Measurements from ENCODE around the gene MICAL3. TPM values are rescaled to one million over a fixed set of nuclear protein-coding genes. Genes with fewer than 3 reads are reported as not detected.

MICAL3 gene
- total RNA-seq, 1 donor from 2014 or later: 44.8 TPM

DNA sequence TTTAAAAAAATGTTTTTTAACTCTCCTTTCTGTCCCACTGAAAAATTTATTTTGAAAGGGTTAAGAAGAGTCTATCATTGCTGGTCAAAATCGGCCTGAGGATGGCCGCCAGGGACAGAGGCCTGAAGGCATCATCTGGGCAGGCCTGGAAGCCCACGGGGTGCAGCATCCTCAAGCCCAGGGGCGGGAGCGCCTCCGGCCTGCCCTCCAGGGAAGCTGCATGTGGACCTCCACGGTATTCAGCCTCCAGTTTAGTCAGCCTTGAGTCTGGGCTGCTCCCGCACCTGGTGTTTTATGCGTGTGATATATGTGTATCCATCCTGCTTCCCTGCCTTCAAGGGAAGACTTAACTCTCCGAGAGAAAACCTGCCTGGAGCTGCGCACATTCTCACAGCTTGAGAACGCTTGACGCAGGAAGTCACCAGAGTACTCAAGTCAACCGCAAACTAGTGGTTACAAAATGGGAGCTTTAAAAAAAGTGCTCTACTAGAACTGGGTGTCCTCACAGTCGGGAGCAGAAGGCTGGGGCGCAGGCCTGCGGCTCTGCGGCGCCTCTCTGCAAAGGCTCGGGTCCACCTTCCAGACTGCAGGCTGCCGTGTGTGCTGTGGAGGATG is 236.5 kb downstream of the MICAL3 start:
- no peak for FAIRE-seq
- no peak for DNase-seq (ENCODE audit: low spot score in 2 of 2)

DNA sequence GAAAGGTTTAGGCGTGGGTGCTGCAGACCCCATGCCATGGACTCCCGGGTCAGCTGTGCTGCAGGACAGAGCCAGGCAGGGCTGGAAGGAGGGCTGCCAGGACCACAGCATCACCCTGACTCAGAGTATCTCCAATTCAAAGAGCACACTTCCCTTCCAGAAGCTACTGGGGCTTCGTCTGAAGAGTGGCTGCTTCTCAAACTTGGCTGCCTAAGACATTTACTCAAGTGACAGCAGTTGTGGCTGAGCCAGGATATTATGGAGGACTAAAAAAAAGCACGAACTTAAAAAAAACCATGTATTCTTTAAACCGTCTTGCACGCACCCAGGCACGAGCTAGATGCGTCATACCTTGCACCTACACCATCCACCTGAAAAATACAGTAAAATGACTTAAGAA is 237.1 kb downstream of the MICAL3 start:
- FAIRE-seq (no peak), DNase-seq (ENCODE audit: low spot score in 2 of 2) (no peak)

DNA sequence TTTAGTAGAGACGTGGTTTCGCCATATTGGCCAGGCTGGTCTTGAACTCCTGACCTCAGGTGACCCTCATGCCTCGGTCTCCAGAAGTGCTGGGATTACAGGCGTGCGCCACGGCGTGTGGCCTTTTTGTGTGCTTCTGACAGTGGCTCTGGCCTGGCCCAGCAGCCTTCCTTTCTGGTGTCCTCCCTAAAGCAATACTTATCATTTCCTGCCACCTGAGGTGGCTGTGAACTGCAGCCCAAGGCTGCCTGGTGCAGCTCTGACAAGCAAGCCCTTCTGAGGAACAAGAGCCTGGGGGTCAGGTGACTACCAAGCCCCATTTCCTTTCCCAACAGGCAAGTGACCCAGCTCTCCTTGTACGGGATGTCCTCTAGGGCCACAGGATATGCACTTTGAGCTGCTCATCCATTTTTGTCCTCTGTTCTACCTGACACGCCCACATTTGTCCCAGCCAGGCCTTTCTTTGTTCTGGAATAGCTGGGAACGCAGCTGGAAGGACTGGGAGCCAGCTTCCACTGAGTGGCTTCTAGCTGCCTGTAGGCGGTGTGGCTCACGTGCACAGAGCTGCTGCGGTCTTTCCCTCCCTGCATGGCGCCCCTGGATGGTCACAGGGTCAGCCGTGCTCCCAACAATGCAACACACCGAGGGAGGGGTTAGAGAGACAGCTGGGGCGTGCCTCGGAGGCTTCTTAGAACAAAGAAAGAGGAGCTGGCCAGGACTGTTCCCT is 237.8 kb downstream of the MICAL3 start:
- DNase-seq (ENCODE audit: low spot score in 2 of 2) (no peak), FAIRE-seq (no peak)

DNA sequence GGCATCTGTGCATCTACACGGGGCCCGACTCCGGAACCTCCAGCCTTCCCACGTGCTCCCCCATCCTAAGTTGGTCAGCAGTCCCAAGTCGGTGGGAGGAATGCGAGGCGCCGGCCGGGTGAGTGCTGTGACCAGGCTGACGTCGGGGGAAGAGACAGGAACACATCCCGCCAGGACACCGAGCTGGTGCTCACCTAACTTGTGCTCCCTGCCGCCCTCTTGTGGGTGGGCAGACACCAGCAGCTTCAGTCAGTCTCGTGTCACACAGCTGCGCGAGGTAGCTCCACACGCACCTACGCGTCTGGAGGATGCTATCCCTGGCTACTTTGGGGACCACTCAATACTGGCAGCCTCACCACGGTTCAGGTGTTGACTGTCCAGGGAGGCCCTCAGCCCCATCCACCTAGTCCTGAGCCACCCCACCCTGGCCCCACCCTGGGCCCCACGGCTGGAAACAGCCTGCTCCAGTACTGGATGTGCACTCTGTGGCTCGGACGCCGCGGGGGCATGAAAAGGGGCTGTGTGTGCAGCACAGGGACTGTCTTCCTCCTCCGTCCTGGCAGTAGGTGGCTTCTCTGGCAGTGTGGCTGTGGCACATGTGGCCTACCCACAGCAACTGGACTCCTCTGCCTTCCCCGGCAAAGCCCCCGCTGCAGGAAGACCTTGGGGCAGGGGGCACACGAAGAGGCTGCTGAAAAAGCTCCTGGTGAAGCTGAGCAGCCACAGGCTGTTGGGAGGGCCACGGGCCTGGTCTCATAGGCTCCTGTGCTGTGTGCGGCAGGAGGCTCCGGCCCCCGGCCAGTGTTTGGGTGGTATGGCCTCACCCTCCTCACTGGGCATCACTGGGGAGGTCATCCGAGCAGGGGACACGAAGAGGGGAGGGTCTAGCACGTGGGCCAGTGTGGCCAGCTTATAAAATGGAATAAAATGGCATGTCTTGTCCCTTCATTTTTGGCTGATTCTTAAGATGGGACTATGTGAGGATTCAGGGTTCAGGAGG is 238.9 kb downstream of the MICAL3 start:
- no peak for DNase-seq (ENCODE audit: low spot score in 2 of 2)
- FAIRE-seq: no peak

DNA sequence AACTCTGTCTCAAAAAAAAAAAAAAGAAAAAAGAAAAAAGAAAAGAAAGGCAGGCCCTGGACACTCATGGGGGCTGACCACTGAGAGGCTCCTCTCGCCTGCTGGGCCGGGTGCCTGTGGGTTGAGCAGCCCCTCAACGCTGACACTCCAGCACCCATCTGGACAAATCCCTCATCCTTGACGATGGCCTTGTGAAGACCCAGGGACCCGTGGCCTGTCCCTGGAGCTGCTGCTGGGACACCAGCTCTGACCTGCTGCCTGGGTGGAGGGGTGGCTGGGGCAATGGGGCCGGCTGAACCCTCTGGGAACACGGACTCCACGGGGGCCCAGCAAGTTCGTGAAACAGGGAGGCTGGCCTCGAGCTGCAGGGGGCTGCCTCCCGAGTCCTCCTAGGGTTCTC is 239.6 kb downstream of the MICAL3 start:
- FAIRE-seq (no peak), DNase-seq (ENCODE audit: low spot score in 2 of 2) (no peak)

DNA sequence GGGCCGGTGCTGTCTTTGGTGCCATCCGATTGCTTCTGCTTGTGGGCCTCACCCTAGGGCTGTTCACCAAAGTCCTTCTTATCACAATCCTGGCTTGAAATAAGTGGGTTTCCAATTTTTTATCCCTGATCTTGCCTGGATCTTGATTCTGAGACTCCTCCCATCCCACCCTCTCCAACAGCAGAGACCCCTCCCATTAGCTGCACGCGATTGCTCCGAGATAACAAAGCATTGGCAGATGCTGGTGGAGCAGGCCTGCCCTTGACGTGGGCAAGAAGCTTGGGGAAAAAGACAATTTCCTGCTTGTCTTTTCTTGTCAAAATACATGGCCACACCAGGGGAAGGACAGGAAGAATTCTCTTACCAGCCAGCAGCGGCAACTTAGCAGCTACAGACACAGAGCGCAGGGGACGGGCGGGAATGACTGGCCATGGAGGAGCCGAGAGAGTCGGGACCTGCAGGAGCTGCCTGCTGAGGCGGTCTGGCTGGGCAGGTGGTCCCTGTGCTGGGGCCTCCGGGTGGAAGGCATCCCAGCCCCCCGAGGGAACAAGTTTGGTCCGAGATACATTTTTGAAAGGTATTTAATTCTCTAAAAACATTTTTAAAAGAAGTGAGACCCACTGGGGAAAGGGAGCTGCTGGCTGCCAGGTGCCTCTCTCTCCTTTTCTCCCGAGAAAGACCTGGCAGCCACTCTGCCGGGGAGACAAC is 240.4 kb downstream of the MICAL3 start:
- FAIRE-seq (no peak), DNase-seq (ENCODE audit: low spot score in 2 of 2) (no peak)

DNA sequence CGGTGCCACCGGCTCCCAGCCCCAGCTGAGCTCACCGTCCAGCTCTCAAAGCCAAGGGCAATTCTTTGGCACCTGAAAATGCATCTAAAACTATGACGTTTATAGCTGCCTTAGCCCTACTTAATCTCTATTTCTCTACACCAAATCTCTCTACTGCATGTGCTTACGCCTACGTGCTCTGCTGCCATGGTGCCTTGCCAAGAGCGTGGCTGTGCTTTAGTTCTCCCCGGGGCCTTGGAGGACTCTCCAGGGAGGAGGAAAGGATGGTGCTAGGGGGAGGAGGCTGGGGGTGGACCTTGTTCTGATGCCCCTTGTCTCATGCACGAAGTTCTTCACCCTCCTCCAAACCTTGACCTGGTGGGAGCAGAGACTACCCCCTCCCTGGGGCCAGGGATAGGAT is 241.0 kb downstream of the MICAL3 start:
- FAIRE-seq: no peak
- no peak for DNase-seq (ENCODE audit: low spot score in 2 of 2)

DNA sequence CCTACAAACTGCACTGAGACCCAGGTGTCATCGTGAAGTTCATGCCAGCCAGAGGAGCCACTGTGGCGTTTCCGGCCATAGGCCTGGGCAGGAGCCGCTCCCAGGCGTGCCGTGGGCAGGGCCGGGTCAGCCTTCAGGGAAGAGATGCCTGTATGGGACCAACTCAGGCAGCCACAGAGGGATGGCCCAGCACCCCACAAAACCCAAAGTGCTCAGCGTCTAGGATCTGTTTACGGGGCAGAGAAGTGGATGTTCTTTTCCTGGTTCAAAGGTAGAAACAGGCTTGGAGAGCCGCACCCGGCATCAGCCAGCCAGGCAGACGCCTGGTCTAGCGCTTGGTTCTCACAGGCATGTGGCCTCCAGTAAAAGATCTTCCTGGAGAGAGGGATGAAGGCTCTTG is 241.7 kb downstream of the MICAL3 start:
- DNase-seq (ENCODE audit: low spot score in 2 of 2) (no peak), FAIRE-seq (no peak)

DNA sequence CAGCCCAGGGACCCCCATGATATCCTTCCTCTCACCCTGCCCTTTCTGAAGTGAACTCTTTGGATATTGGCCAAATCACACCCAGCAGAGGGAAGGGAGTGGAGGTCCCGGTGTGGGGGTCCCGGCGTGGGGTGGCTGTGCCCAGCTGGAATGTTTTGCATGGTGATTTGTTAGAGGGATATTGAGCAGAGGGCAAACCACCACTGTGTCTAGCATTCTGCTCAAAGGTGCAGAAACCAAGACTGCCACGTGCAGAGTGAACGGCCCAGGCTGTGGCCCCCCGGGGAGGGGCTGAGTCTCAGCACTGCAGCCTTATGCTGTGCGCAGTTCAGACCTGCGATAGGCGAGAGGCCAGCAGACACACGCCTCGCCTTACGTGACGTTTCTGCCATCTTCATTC is 242.2 kb downstream of the MICAL3 start:
- DNase-seq (ENCODE audit: low spot score in 2 of 2): no peak
- no peak for FAIRE-seq

DNA sequence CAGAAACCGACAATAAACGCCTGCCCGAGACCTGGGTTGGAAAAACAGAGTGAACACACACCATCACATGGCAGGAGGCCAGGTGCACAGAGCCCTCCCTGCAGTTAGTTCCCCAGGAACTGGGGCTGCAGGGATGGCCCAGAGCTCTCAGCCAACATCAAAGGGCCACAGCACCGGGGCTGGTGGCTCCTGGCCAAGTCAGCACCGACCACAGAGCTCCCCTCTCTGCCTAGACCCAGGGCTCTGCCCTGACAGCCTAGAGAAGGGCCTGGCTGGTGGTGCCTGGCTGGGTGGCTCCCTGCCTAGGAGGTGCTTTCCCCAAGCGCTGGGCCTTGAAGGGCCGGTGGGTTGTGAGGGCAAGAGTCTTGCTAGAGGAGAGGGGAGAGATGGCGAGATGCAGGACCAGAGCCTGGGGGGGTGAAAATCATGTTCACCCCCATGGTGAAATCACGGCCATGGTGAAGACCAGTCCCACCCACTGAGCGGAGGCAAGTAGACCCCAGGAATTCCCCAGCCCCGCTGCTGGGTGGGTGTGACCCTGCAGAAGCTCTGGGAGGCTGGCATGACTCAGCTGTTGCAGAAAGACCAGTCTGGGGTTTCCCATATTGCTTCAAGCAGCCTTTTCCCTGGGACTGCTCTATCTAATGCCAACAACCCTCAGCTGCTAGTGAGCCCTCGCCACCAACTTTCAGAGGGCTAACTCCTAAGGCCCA is 242.9 kb downstream of the MICAL3 start:
- FAIRE-seq (no peak), DNase-seq (ENCODE audit: low spot score in 2 of 2) (no peak)

DNA sequence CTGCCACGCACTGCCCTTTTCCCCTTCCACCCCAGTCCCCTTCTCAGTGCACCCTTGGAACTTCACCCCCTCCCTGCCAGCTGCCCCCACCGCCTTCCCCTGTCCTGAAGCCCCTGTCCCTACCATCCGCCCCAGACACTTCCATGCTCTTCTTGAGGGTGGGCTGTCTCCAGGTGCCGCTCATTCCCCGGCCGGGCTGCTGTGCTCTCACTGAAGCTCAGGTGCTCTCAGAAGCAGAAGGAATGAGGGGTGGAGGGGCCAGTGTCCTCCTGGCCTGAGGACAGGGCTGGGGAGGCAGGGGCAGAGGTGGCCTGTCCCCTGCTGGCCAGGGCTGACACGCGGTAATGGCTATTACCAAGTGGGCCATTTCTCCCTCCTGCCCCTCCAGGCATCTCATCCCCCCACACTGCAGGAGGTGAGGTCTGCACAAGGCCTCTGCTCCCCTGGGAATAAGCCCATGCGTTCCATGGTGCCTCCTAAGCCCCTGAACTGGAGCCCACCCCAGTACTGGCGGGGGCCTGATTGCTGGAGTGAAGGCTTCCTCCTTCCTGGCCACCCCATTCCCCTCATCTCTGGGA is 243.5 kb downstream of the MICAL3 start:
- no peak for DNase-seq (ENCODE audit: low spot score in 2 of 2)
- no peak for FAIRE-seq

DNA sequence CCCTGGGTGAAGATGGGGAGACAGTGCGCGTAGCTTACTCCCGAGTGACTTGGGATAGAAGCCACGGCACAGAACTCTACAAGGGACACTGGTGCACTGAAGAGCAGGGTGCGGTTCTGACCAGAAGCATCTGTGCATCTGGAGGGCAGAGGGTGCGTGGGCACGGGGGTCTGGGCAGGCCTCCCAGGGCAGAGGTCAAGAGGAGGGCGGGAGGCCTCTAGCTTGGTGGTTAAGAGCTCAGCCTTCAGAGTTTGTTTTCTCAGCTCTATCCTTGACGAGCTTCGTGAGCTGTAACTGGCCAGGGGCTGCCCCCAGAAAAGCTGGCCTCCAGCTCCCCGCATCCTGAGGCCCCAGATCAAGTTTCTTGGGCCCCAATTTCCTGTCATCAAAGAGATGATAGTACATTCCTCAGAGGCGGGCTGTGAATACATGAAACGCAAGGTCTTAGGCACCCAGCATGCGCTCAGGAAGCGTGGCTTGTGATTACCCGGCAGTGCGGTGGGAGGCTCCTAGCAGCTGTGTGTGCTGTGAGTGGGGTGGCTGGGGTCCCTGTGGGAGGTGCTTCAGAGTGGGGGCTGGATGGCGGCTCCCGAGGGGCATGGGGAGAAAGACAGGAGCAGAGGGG is 244.1 kb downstream of the MICAL3 start:
- no peak for FAIRE-seq
- no peak for DNase-seq (ENCODE audit: low spot score in 2 of 2)

DNA sequence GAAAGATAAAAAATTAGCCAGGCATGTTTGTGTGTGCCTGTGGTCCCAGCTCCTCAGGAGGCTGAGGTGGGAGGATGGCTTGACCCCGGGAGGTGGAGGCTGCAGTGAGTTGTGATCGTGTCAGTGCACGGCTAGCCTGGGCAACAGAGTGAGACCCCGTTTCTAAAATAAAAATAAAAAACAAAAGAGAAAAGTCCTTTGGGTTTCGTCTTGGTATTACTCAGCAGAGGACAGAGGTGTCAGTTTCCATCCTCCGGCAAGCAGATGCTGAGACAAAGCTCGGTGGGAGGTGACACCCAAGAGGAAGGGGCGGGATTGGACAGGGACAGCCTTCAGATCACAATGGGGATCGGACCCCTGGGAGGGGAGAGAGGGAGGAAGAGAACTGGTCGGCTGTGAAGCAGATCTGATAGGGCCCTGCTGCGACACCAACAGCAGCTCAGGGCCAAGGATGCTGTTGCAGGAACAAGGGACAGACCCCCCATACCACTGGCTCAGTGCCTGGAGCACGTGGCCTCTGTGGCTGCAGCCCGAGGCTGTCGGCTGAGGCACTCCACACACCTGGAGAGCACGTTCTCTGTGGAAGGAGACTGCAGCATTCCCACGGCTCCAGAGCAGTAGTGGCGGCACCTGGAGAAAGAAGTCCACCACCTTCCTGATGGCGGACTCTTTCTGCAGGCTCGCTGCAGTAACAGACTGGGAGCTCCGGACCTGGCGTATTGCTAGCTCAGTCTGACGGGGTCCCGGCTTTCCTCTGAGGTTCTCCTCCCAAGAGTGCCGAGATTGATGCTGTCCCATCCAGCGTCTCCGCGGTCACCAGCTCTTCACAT is 244.9 kb downstream of the MICAL3 start:
- FAIRE-seq (no peak), DNase-seq (ENCODE audit: low spot score in 2 of 2) (no peak)

DNA sequence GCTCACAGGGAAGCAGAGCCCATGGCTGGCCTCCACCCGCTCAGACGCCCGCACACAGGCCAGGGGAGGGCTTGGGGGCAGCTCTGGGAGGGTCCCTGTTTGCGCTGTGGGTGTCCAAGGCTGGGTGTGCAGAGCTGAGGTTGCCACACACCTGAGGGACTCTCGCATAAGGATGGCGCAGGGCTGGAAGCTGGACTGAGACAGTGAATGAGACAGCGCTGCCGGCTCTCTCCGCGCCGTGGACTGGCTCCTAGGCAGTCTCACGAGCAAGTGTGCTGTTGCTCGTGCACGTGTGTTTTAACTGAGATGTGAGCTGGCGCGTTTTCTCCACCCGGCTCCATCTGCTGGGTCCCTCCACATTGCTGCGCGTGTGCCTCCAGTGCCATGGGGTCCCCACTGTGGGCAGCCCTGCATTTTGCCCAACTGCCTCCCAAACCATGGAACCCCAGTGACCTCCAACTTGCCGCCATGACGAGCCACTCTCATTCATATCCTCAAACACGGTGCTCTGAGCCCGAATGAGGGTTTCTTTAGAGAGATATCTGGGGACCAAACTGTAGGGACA is 245.9 kb downstream of the MICAL3 start:
- no peak for DNase-seq (ENCODE audit: low spot score in 2 of 2)
- FAIRE-seq: no peak

DNA sequence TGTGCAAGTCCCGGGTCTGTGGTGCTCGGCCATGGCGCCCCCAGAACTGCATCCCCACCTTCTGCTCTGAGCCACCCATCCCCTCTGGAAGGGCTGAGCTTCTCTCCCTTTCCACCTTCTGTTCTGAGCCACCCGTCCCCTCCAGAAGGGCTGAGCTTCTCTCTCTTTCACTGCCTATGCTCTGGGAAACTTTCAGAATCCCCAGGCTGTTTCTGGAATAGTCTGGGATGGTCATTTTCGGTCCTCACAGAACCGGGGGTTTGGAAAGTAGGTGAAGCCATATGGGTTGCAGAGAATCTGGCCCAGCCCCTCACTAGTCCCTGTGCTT is 246.7 kb downstream of the MICAL3 start:
- FAIRE-seq (no peak), DNase-seq (ENCODE audit: low spot score in 2 of 2) (no peak)

DNA sequence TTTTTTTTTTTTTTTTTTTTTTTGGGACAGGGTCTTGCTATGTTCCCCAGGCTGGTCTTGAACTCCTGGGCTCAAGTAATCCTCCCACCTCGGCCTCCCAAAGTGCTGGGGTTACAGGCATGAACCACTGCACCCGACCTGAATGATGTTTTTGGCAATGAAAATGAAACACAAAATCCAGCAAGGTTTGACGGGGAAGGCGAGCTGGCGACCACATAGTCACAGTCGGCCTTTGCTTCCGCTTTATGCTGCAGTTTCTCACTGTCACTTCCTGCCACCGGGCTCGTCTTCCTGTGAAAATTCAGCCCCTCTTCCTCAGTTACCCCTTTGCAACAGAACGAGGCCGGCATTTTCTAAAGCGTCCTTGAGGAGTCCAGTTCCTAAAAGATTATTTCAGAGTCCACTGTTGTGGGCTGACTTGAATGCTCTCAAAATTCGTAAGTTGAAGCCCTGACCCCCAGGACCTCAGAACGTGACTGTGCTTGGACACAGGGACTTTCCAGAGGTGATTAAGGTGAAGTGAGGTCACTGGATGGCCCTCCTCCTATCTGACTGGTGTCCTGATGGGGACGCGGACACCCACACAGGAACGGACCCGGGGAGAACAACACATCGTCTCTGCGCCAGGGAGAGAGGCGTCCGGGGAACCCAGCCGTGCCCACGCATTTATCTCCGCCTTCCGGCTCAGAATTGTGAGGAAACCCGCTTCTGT is 247.2 kb downstream of the MICAL3 start:
- FAIRE-seq: no peak

DNA sequence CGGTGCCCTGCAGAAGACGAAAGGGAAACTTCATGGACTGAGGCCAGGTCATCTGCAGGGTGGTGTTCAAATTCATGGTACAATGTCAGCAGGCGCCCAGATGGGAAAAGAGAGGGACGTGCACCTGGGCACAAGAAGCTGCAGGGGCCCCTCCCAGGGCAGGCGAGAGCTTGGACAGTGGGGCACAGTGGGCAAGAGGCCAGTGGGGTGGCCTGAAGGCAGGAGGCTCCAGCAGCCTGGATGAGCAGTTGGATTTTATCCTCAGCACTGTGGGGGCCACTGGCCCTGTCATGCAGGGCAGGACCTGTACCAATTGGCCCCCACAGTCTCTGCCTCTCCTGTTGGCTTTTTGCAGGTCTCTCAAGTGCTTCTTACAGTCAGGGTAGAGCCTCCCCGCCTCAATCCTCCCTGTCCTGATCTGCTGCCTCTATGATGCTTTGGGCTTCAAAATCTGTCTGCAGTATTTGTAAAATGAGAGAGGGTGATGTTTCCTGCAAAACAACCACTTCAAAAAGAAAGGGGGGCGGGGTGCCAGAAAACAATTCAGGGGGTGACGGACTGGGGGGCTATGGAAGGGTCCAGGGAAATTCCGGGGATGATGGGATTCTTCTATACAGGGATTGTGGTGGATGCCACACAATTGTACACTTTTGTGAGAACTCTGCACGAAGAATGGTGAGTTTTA is 248.4 kb downstream of the MICAL3 start:
- FAIRE-seq (no peak), DNase-seq (ENCODE audit: low spot score in 2 of 2) (no peak)

More for the DNA sequence above, 247.2 kb downstream of the MICAL3 start:
- DNase-seq (ENCODE audit: low spot score in 2 of 2): no peak
